IPS-20b (cell line): ENCODE results near the gene PSG7.
"Not testable (repeated sequence)": the region's sequence is repeated elsewhere in the genome, so short reads cannot be mapped to it uniquely, and the experiment has no call there.

Experiments used
- H3K27ac ChIP-seq: one replicate; pipeline ENCODE4 v1.5.1; 2013; ENCODE audit warnings: low read length
- H3K27me3 ChIP-seq: 2 replicates; pipeline ENCODE4 v1.6.1; 2013; ENCODE audit warnings: mild to moderate bottlenecking, low read length, inconsistent platforms; ENCODE audit not compliant: insufficient read depth
- H3K36me3 ChIP-seq: 2 replicates; pipeline ENCODE4 v1.6.1; 2013; ENCODE audit warnings: low read depth, mild to moderate bottlenecking, inconsistent platforms, low read length, moderate library complexity; ENCODE audit not compliant: insufficient read depth
- H3K4me1 ChIP-seq: 2 replicates; pipeline ENCODE4 v1.6.1; 2013; ENCODE audit warnings: mild to moderate bottlenecking, control low read depth, inconsistent platforms, low read length, moderate library complexity; ENCODE audit not compliant: insufficient read depth
- H3K4me3 ChIP-seq: 2 replicates; pipeline ENCODE4 v1.5.1; 2013; ENCODE audit warnings: mild to moderate bottlenecking, low read length, inconsistent platforms
- H3K9ac ChIP-seq: 2 replicates; pipeline ENCODE4 v1.6.1; 2013; ENCODE audit warnings: low read depth, mild to moderate bottlenecking, inconsistent platforms, low read length, moderate library complexity
- H3K9me3 ChIP-seq: 2 replicates; pipeline ENCODE4 v1.6.1; 2013; ENCODE audit warnings: mild to moderate bottlenecking, low read depth, low read length, inconsistent platforms; ENCODE audit not compliant: insufficient read depth

PSG7 gene

DNA sequence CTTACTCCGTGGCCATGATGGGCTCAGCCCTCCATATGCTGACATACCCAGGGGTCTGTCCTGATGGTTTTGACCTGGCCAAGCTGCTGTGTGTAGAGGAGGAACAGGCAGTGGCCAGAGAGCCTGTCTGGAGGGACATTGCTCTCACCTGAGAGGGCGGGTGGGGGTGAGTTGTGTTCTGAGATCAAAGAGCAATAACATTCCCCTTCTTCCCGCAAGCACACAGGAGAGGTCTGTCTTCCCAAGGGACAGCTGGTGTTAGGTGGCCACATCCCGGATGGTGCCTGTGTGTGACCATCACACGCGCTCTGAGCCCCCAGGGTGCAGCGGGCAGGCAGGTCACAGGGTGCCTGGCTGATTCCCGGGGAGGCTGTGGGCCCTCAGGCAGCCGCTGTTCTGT, 56.4 kb downstream of the PSG7 start:
- H3K4me1 ChIP-seq, H3K9ac ChIP-seq, H3K9me3 ChIP-seq, H3K27me3 ChIP-seq, H3K36me3 ChIP-seq, H3K27ac ChIP-seq, H3K4me3 ChIP-seq: not testable (repeated sequence)

DNA sequence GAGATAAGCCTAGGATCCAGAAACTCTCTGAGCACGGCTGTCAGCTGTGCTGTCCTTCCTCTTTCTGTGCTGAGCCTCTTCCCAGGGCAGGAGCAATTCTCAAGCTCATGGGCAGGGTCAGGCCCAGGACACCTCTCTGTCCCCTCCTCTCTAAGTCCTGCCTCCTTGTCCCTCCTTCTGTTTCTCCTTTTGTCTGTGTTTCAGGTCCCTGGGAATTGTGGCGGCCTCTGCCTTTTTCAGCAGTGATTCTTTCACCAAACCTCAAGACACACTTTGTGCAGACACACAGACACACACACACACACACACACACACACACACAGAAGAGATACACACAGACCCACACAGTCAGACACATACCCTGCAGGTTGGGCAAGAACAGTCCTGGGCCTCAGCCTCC, 57.4 kb downstream of the PSG7 start, which contains the start of gene PSG1:
Gene PSG1 (minus strand): TSS at position 101 of the 400 bp plus-strand sequence. CDS start 132 bp downstream, outside the sequence.
- Histone ChIP-seq H3K27me3 (no peaks in the 10 kb centered on the region), H3K9ac (no peak within 1 kb of the TSS), H3K9me3 (no peaks in the 10 kb centered on the region), H3K4me1 (no peaks in the 10 kb centered on the region), H3K36me3 (no peaks in the 10 kb centered on the region), H3K4me3 (no peak within 1 kb of the TSS), H3K27ac (no peak within 1 kb of the TSS)

DNA sequence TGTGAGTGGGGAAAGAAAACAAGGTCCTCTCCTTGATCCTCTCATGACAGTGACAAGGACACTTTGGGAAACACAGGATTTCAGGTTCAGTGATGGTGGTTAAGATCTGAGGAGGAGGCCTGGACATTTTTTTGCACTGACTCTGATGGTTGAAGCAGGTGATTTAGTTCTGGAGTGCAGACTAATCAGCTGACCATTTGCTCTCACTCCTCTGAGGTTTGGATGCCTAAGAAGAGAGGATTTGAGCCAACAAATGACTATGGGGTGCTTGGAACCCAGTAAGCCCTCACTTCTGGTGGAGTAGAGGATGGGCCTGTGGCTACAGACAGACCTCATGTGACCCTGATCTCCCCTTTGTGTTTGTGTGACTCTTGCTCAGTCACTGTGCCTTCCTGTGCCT, 60.4 kb downstream of the PSG7 start:
- not testable (repeated sequence) for H3K27ac ChIP-seq, H3K4me1 ChIP-seq

DNA sequence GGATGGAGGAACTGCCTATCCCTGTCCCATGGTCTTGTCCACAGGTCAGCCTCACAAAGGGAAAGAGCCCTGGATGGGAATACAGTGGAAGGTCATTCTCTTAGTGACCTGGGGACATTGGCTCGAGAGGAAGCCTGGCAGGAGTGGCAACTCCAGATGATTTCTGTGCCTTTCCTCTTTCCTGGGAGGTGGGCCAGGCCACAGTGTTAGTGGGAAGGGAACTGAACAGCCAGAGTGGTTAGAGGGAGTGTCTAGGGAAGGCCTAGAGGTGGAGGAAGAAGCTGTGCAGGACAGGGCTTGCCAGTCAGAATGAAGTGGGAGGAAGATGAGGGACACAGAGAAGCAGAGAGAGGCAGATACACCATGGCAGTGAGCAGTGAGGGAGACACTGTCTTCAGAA, 61.1 kb downstream of the PSG7 start:
- H3K36me3 ChIP-seq, H3K4me3 ChIP-seq, H3K4me1 ChIP-seq, H3K27ac ChIP-seq, H3K9me3 ChIP-seq, H3K27me3 ChIP-seq, H3K9ac ChIP-seq: not testable (repeated sequence)

More for the DNA sequence above, 60.4 kb downstream of the PSG7 start:
- not testable (repeated sequence) for H3K9me3 ChIP-seq, H3K9ac ChIP-seq, H3K36me3 ChIP-seq, H3K27me3 ChIP-seq, H3K4me3 ChIP-seq

DNA sequence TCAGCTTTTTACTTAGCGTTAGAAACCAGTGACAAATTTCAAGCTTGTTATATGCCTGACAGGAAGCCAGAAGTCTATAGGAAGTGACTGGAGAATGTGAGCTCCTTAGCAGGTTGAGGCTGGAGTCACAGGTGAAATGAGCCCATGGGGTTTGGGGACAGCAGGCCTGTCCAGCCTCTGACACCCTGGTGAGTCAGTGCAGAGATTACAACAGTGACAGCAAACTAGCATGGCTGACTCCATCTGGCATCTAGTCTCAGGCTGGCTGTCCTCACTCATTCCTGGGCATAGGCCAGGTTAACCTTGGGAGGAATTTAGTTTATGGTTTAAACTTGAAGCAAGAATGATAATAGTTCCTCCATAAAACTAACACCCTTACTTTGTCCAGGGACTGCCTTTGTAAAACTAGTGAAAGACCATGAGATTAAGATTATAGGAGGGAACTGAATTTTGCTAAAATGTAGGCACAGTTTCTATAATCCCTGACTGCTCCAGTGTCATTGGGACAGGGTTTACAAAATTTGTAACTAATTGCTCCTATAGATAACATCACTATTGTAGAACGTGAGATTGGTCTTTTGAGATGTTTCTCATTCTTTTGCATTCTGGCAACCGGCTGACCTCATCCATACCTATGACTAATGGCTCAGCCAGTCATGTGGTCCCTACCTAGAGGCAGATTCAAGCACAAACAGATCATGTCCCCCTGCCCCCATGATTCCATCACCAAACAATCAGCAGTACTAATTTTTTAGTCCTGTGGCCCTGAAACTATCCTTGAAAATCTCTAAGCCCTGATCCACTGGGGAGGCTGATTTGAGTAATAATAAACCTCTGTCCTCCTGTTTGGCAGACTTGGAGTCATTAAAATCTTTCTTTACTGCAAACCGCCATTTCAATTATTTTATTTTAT, 61.9 kb downstream of the PSG7 start:
- H3K4me3 ChIP-seq, H3K9me3 ChIP-seq, H3K9ac ChIP-seq, H3K27ac ChIP-seq, H3K4me1 ChIP-seq, H3K27me3 ChIP-seq, H3K36me3 ChIP-seq: not testable (repeated sequence)

DNA sequence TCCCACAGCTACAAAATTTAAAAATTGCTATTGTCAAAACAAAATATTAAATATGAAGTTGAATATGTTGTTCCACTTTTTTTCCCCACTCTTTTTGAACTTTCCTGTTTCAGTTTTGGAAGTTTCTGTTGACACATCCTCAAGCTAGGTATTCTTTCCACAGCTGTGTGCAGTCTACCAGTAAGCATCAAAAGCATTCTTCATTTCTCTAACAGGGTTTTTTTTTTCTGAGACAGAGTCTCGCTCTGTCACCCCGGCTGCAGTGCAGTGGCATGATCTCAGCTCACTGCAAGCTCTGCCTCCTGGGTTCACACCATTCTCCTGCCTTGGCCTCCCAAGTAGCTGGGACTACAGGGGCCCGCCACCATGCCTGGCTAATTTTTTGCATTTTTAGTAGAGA, 62.9 kb downstream of the PSG7 start:
- not testable (repeated sequence) for H3K9me3 ChIP-seq, H3K27ac ChIP-seq, H3K4me1 ChIP-seq, H3K27me3 ChIP-seq, H3K36me3 ChIP-seq, H3K4me3 ChIP-seq, H3K9ac ChIP-seq
